Measurements from ENCODE around the gene IL22RA1. TPM values are rescaled to one million over a fixed set of nuclear protein-coding genes. Genes with fewer than 3 reads are reported as not detected.

IL22RA1 gene
- total and polyA plus RNA-seq, 10 of the 15 experiments (the other 5 are each of a cell fraction or from before 2014, with no cell fraction given) = not detected

DNA sequence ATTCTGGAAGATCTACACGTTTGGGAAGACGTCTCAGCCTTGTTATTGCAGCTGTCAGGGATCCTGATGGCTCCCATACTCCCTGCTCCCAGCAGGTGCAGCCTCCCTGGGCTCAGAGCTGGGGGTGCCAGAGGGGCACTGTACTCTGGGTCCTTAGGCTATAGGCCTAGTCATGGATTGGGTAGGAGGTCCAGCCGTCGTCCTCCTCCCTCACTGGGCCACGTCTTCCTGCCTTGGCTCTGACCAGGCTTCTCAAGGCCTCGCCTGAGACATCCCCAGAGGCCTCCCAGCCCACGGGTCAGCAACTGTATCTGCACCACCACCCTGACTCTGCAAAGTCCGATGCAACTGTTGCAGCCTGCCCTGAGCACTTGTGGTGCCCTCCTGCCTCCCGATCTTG lies 49.2 kb downstream of the IL22RA1 start:
- no peak for ATAC-seq

GRCh38 chr1:24092979-24093378 lies 50.0 kb downstream of the IL22RA1 start:
- H2AFZ ChIP-seq (ENCODE audit: control insufficient read depth, low read depth, low read length) = no peak overlapping the region
- no peak overlapping the region for H3K4me3 ChIP-seq
- no peak overlapping the region for H3K27ac ChIP-seq (ENCODE audit: control insufficient read depth, insufficient read depth)
- H3K9ac ChIP-seq (ENCODE audit: control insufficient read depth, insufficient read depth, low read length) = no peak overlapping the region
- intact Hi-C loops (cut with micrococcal nuclease; ENCODE audit: unreplicated experiment) (no loop called here), in situ Hi-C loops (cut with MboI) (no loop called here)
- ATAC-seq (no peak), FAIRE-seq (no peak), DNase-seq (ENCODE audit: low read depth, low spot score) (no peak)
- no peaks in the 10 kb centered on the region for H3K4me1 ChIP-seq (ENCODE audit: control insufficient read depth, insufficient read depth, low read length)
- ChIA-PET POLR2A (no interaction called here), CTCF (no interaction called here), SMC1A (ENCODE audit: uncharacterized antibody, unreplicated experiment) (no interaction called here), RAD21 (ENCODE audit: unreplicated experiment) (no interaction called here)
- no peak overlapping the region for H3K4me2 ChIP-seq (ENCODE audit: control insufficient read depth, insufficient read depth)
- H3K79me2 ChIP-seq (ENCODE audit: control insufficient read depth, insufficient read depth, low read length) = no peaks in the 10 kb centered on the region
- H4K20me1 ChIP-seq (ENCODE audit: control insufficient read depth, insufficient read depth) = no peaks in the 10 kb centered on the region
- no peaks in the 10 kb centered on the region for H3K9me3 ChIP-seq (replicated peaks; ENCODE audit: control insufficient read depth, insufficient read depth, low read length)
- no peak for TF ChIP-seq SPI1 (IDR thresholded peaks at IDR 0.05; ENCODE audit: borderline replicate concordance, insufficient read depth, low read depth, low read length)
- WGBS (ENCODE audit: insufficient coverage, insufficient replicate concordance, low lambda C conversion rate, missing lambda C conversion rate) = 32% methylated on average over 9 of the region's 9 CpGs
- BruUV-seq (replicated peaks) = no TSS peak
- H3K27me3 ChIP-seq (replicated peaks in 1 of 2; ENCODE audit: control insufficient read depth in 2 of 2, insufficient read depth in 2 of 2, low read length in 1 of 2) = no peaks in the 10 kb centered on the region; a peak in 1 of 4 replicates
- no peaks in the 10 kb centered on the region for H3K36me3 ChIP-seq (ENCODE audit: control insufficient read depth in 2 of 2, insufficient read depth in 2 of 2, low read length in 1 of 2)

More for the DNA sequence above, 49.2 kb downstream of the IL22RA1 start:
- intact Hi-C loops (cut with micrococcal nuclease; ENCODE audit: unreplicated experiment) = no loop called here
- no peaks in the 10 kb centered on the region for H3K36me3 ChIP-seq (ENCODE audit: control insufficient read depth in 2 of 2, insufficient read depth in 2 of 2, low read length in 1 of 2)
- no peaks in the 10 kb centered on the region; a peak in 1 of 4 replicates for H3K27me3 ChIP-seq (replicated peaks in 1 of 2; ENCODE audit: control insufficient read depth in 2 of 2, insufficient read depth in 2 of 2, low read length in 1 of 2)
- SMC1A ChIA-PET (ENCODE audit: uncharacterized antibody, unreplicated experiment) = no interaction called here
- in situ Hi-C loops (cut with MboI) = no loop called here
- H4K20me1 ChIP-seq (ENCODE audit: control insufficient read depth, insufficient read depth) = no peaks in the 10 kb centered on the region
- DNase-seq (ENCODE audit: low read depth, low spot score) (no peak), FAIRE-seq (no peak)
- RAD21 ChIA-PET (ENCODE audit: unreplicated experiment) = no interaction called here
- no TSS peak for BruUV-seq (replicated peaks)
- no peak overlapping the region for H3K27ac ChIP-seq (ENCODE audit: control insufficient read depth, insufficient read depth)
- no peak overlapping the region for H3K9ac ChIP-seq (ENCODE audit: control insufficient read depth, insufficient read depth, low read length)
- H3K9me3 ChIP-seq (replicated peaks; ENCODE audit: control insufficient read depth, insufficient read depth, low read length) = no peaks in the 10 kb centered on the region
- no peak overlapping the region for H2AFZ ChIP-seq (ENCODE audit: control insufficient read depth, low read depth, low read length)
- H3K4me1 ChIP-seq (ENCODE audit: control insufficient read depth, insufficient read depth, low read length) = no peaks in the 10 kb centered on the region
- 8% methylated on average over 9 of the region's 9 CpGs for WGBS (ENCODE audit: insufficient coverage, insufficient replicate concordance, low lambda C conversion rate, missing lambda C conversion rate)
- H3K4me2 ChIP-seq (ENCODE audit: control insufficient read depth, insufficient read depth) = no peak overlapping the region
- CTCF ChIA-PET = interaction anchor here (0.6 kb wide), 1 partner anchor 114 kb away, joined by 3 read pairs; the partner anchor contains the start of gene SRSF10
- H3K4me3 ChIP-seq = no peak overlapping the region
- H3K79me2 ChIP-seq (ENCODE audit: control insufficient read depth, insufficient read depth, low read length) = no peaks in the 10 kb centered on the region
- no peak for TF ChIP-seq CREB1 (IDR thresholded peaks at IDR 0.05; ENCODE audit: low read depth)
- no peak for TF ChIP-seq ATF7 (IDR thresholded peaks at IDR 0.05; ENCODE audit: low read depth)
- no peak for TF ChIP-seq JUNB (IDR thresholded peaks at IDR 0.05)
- TF ChIP-seq POU2F2 (IDR thresholded peaks at IDR 0.05; ENCODE audit: borderline replicate concordance, low read depth, low read length) = no peak
- no peak for TF ChIP-seq IKZF2 (IDR thresholded peaks at IDR 0.05)
- TF ChIP-seq MEF2B (IDR thresholded peaks at IDR 0.05; ENCODE audit: partially characterized antibody, poor library complexity, severe bottlenecking) = no peak
- no peak for TF ChIP-seq MYC (IDR thresholded peaks at IDR 0.05; ENCODE audit: insufficient read depth, insufficient read length, insufficient replicate concordance, low read length, severe bottlenecking)
- no peak for TF ChIP-seq KDM1A (IDR thresholded peaks at IDR 0.05; ENCODE audit: borderline replicate concordance)
- no peak for TF ChIP-seq KAT2A (conservative IDR thresholded peaks at IDR 0.05; ENCODE audit: control insufficient read depth, low read depth, low read length)
- no peak for TF ChIP-seq EZH2 (IDR thresholded peaks at IDR 0.05; ENCODE audit: borderline replicate concordance, control insufficient read depth, low read depth, low read length)
- TF ChIP-seq SREBF2 (IDR thresholded peaks at IDR 0.05; ENCODE audit: low read length) = no peak
- POLR2A ChIA-PET = no interaction called here
